DOHH2 (cell line): ENCODE data around the gene PGAP3.

Experiments used
- H3F3A ChIP-seq: fragments of 200-600 bp; sonication (generic), shearing (Covaris generic); 2 replicates; pipeline ENCODE4 v1.6.0; 2016; ENCODE audit warnings: antibody characterized with exemption, mild to moderate bottlenecking; ENCODE audit not compliant: control insufficient read depth, insufficient read depth
- H3K27ac ChIP-seq: fragments of 200-600 bp; sonication (generic); 2 replicates; pipeline ENCODE4 v1.5.1; 2014; ENCODE audit warnings: low read depth, mild to moderate bottlenecking, low read length, moderate library complexity
- H3K27me3 ChIP-seq: fragments of 200-600 bp; sonication (generic); 2 replicates; pipeline ENCODE4 v1.6.1; 2014; ENCODE audit warnings: mild to moderate bottlenecking, low read length, mixed read lengths; ENCODE audit not compliant: control insufficient read depth
- H3K36me3 ChIP-seq: fragments of 200-600 bp; sonication (generic); 2 replicates; pipeline ENCODE4 v1.6.1; 2014; ENCODE audit warnings: mild to moderate bottlenecking, low read length, moderate library complexity, mixed read lengths; ENCODE audit not compliant: control insufficient read depth
- H3K4me1 ChIP-seq: fragments of 200-600 bp; sonication (generic); 2 replicates; pipeline ENCODE4 v1.6.1; 2014; ENCODE audit warnings: mild to moderate bottlenecking, low read length, mixed read lengths; ENCODE audit not compliant: control insufficient read depth
- H3K4me2 ChIP-seq: fragments of 200-600 bp; sonication (generic); 2 replicates; pipeline ENCODE4 v1.6.0; 2014; ENCODE audit warnings: mild to moderate bottlenecking, low read length, moderate library complexity
- H3K4me3 ChIP-seq: fragments of 200-600 bp; sonication (generic); 2 replicates; pipeline ENCODE4 v1.5.1; 2014; ENCODE audit warnings: mild to moderate bottlenecking, low read length, mixed read lengths
- H3K79me2 ChIP-seq: fragments of 200-600 bp; sonication (generic); 2 replicates; pipeline ENCODE4 v1.6.1; 2014; ENCODE audit warnings: mild to moderate bottlenecking, low read length, mixed read lengths; ENCODE audit not compliant: control insufficient read depth
- H3K9me2 ChIP-seq: fragments of 200-600 bp; sonication (generic); replicated peaks from 2 replicates; pipeline ENCODE4 v1.6.1; 2014; ENCODE audit warnings: mild to moderate bottlenecking, low read length, mixed read lengths; ENCODE audit not compliant: control insufficient read depth
- H3K9me3 ChIP-seq: fragments of 200-600 bp; sonication (generic); 2 replicates; pipeline ENCODE4 v1.6.1; 2014; ENCODE audit warnings: antibody characterized with exemption, low read length, mixed read lengths; ENCODE audit not compliant: control insufficient read depth, insufficient read depth
- H4K20me1 ChIP-seq: fragments of 200-600 bp; sonication (generic); 2 replicates; pipeline ENCODE4 v1.6.0; 2014; ENCODE audit warnings: low read depth, mild to moderate bottlenecking, antibody characterized with exemption, low read length, moderate library complexity; ENCODE audit not compliant: control insufficient read depth, insufficient read depth
- EZH2phosphoT487 ChIP-seq: fragments of 200-600 bp; sonication (generic); IDR thresholded peaks from 2 replicates; pipeline ENCODE4 v1.6.1; 2017; ENCODE audit warnings: borderline replicate concordance, mild to moderate bottlenecking, antibody characterized with exemption, low read length, moderate library complexity, mixed read lengths
- TF ChIP-seq, protein P1 (sequence below): fragments of 200-600 bp; sonication (generic); IDR thresholded peaks from one replicate; pipeline ENCODE4 v1.5.1; 2014; ENCODE audit warnings: antibody characterized with exemption, mild to moderate bottlenecking, low read depth, low read length; ENCODE audit not compliant: poor library complexity, severe bottlenecking

PGAP3 gene

DNA sequence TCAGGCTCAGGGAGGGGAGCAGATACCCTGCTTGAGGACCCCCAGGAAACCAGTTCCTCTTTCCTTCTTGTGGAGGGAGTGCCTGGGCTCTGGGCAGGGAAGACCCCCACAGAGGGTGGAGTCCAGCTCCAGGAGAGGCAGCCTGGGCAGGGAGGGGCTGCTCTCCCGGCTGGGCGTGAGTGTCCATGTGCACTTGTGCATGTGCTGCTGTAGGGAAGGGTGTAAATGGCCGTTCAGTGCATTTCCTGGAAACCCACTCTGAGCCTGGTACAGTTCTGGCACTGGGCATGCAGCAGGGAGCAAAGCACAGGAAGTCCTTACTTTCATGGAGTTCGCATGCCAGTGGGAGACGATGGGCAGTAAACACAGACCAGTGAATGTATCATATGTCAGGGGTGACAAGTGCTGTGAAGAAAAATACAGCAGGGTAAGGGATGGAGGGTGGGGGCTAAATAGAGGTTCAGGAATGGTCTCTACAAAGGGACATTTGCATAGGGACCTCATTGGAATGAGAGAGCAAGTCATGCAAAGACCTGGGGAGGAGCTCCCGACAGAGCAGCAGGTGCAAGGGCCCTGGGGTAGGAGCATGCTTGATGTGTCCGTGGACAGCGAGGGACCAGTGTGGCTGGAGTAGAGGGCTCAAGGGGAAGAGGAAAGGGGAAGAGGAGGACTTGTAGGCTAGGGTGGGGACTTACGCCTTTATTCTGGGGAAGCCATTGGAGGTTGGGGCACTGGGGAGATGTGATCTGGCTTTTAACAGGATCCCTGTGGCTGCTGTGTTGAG lies 45.4 kb downstream of the PGAP3 start:
- Histone ChIP-seq H3K36me3 (peaks cover 9% of the 10 kb centered on the region; the same call in 1 of the 2 replicates), H3K4me2 (no peak overlapping the region), H3K79me2 (peaks cover 86% of the 10 kb centered on the region), H3F3A (no peaks in the 10 kb centered on the region), H3K9me3 (no peaks in the 10 kb centered on the region), H3K27ac (no peak overlapping the region), H4K20me1 (peaks cover 15% of the 10 kb centered on the region; the same call in 1 of the 2 replicates), H3K9me2 (no peaks in the 10 kb centered on the region), H3K4me1 (peaks cover 12% of the 10 kb centered on the region), H3K4me3 (no peak overlapping the region), H3K27me3 (no peaks in the 10 kb centered on the region)
- TF ChIP-seq, protein P1, sequence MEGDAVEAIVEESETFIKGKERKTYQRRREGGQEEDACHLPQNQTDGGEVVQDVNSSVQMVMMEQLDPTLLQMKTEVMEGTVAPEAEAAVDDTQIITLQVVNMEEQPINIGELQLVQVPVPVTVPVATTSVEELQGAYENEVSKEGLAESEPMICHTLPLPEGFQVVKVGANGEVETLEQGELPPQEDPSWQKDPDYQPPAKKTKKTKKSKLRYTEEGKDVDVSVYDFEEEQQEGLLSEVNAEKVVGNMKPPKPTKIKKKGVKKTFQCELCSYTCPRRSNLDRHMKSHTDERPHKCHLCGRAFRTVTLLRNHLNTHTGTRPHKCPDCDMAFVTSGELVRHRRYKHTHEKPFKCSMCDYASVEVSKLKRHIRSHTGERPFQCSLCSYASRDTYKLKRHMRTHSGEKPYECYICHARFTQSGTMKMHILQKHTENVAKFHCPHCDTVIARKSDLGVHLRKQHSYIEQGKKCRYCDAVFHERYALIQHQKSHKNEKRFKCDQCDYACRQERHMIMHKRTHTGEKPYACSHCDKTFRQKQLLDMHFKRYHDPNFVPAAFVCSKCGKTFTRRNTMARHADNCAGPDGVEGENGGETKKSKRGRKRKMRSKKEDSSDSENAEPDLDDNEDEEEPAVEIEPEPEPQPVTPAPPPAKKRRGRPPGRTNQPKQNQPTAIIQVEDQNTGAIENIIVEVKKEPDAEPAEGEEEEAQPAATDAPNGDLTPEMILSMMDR = no peak
- TF ChIP-seq EZH2phosphoT487 = no peak

DNA sequence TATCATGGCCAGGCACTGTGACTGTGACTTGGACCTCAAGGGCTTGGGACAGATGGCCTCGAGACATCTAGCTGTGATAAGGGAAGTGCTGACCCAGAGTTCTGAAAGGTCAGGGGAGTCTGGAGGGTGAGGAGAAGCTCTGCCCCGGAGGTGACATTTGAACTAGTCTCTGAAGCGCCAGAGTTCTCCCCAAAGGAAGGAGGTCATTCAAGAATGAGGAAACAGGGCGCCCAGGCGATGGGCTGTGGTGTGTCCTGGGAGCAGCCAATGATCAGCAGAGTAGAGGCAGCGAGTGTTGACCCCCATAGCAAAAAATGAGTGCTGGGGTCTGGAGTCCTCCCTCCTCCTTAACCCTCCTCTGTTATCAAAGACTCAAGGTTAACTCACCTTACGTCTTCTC lies 46.0 kb downstream of the PGAP3 start:
- Histone ChIP-seq H3K9me2 (no peaks in the 10 kb centered on the region), H3K27me3 (no peaks in the 10 kb centered on the region), H3F3A (no peaks in the 10 kb centered on the region), H3K4me1 (peaks cover 12% of the 10 kb centered on the region), H4K20me1 (peaks cover 15% of the 10 kb centered on the region; the same call in 1 of the 2 replicates), H3K27ac (no peak overlapping the region), H3K4me3 (no peak overlapping the region), H3K9me3 (no peaks in the 10 kb centered on the region), H3K36me3 (peaks cover 9% of the 10 kb centered on the region; the same call in 1 of the 2 replicates), H3K4me2 (no peak overlapping the region), H3K79me2 (peaks cover 87% of the 10 kb centered on the region)
- TF ChIP-seq, protein P1 = no peak
- TF ChIP-seq EZH2phosphoT487 = no peak

DNA sequence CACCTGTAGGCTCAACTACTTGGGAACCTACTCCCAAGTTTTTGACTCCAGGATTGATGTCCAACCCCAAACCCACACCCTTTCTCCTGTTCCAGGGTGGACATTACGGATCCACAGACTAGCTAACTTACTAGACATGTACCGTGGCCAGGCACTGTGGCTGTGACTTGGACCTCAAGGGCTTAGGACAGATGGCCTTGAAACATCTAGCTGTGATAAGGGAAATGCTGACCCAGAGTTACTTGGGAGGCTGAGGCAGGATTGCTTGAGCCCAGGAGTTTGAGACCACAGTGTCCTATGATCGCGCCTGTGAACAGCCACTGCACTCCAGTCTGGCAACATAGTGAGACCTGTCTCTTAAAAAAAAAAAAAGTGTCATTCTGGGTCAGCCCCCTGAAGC lies 46.8 kb downstream of the PGAP3 start:
- H3K4me1 ChIP-seq = peaks cover 18% of the 10 kb centered on the region
- no peaks in the 10 kb centered on the region for H3K9me2 ChIP-seq
- H3K4me3 ChIP-seq = no peak overlapping the region
- TF ChIP-seq, protein P1 = no peak
- no peak for TF ChIP-seq EZH2phosphoT487
- peaks cover 15% of the 10 kb centered on the region; the same call in 1 of the 2 replicates for H4K20me1 ChIP-seq
- H3F3A ChIP-seq = no peaks in the 10 kb centered on the region
- no peaks in the 10 kb centered on the region for H3K27me3 ChIP-seq
- H3K79me2 ChIP-seq = peaks cover 86% of the 10 kb centered on the region
- no peak overlapping the region for H3K27ac ChIP-seq
- H3K9me3 ChIP-seq = no peaks in the 10 kb centered on the region
- H3K36me3 ChIP-seq = peaks cover 9% of the 10 kb centered on the region; the same call in 1 of the 2 replicates
- H3K4me2 ChIP-seq = no peak overlapping the region
